Stimulated activated CD4-positive, alpha-beta T cell treated with anti-CD3 and anti-CD28 coated beads, Interleukin-15, amount 100 ng/mL, for 1 hour (primary cell): ENCODE results near the gene CDK13.
A peak's percentile ranks its signal among the peaks of the same experiment; 100 is the strongest.

ENCODE experiments used
- DNase-seq, 2 donors: peaks; one replicate each; pipeline ENCODE4 v3.0.0-alpha.2; 2020; ENCODE audit warnings: low read depth in 1 of 2, low spot score in 1 of 2

Gene CDK13

GRCh38 chr7:39948956-39949928, 814 bp upstream of the CDK13 start:
- DNase-seq = peak; percentile 94

GRCh38 chr7:39950473-39951225, 593 bp downstream of the CDK13 start:
- DNase-seq = peak; percentile 9 to 33

GRCh38 chr7:39951226-39952194, 1.5 kb downstream of the CDK13 start:
- peak; percentile 42 to 52 for DNase-seq

GRCh38 chr7:39952374-39952773, 2.3 kb downstream of the CDK13 start:
- DNase-seq = no peak

- DNase-seq = no peak
Measured at GRCh38 chr7:39952803-39953202, 2.7 kb downstream of the CDK13 start.

GRCh38 chr7:39954694-39955093, 4.6 kb downstream of the CDK13 start:
- no peak for DNase-seq

GRCh38 chr7:39958038-39958437, 8.0 kb downstream of the CDK13 start:
- DNase-seq = no peak

GRCh38 chr7:39967406-39968161, 17.5 kb downstream of the CDK13 start:
- no peak for DNase-seq

- no peak for DNase-seq
Measured at GRCh38 chr7:39969431-39969830, 19.4 kb downstream of the CDK13 start.

- DNase-seq = no peak
Measured at GRCh38 chr7:39971924-39972323, 21.9 kb downstream of the CDK13 start.

GRCh38 chr7:39973801-39974200, 23.7 kb downstream of the CDK13 start:
- DNase-seq = no peak

- no peak for DNase-seq
Measured at GRCh38 chr7:39978230-39978934, 28.3 kb downstream of the CDK13 start.

GRCh38 chr7:39979406-39980073, 29.5 kb downstream of the CDK13 start:
- DNase-seq = no peak

GRCh38 chr7:39985398-39985918, 35.4 kb downstream of the CDK13 start:
- DNase-seq = no peak

- no peak for DNase-seq
Measured at GRCh38 chr7:39987641-39988347, 37.7 kb downstream of the CDK13 start.

GRCh38 chr7:40000734-40001315, 50.8 kb downstream of the CDK13 start:
- no peak for DNase-seq

- DNase-seq = no peak
Measured at GRCh38 chr7:40001649-40002048, 51.6 kb downstream of the CDK13 start.

- no peak for DNase-seq
Measured at GRCh38 chr7:40003597-40003996, 53.5 kb downstream of the CDK13 start.
